K562 (cell line): ENCODE results near the gene PPT2. TPM values are rescaled to one million over a fixed set of nuclear protein-coding genes. Genes with fewer than 3 reads are reported as not detected.
A peak's percentile ranks its signal among the peaks of the same experiment; 100 is the strongest.

Experiments
- BRD9 ChIP-seq: fragments of 450-650 bp; IDR thresholded peaks from 2 replicates; pipeline ENCODE4 v1.6.1; 2018; ENCODE audit warnings: low read depth; ENCODE audit not compliant: partially characterized antibody
- CCAR2 ChIP-seq: fragments of 200-400 bp; formaldehyde crosslinking; IDR thresholded peaks from 2 replicates; pipeline ENCODE4 v1.6.1; 2017; ENCODE audit warnings: mild to moderate bottlenecking, low read depth, low read length
- CHD1 ChIP-seq: fragments of 200-600 bp; sonication (generic); IDR thresholded peaks from one replicate; pipeline ENCODE4 v1.6.1; 2012; ENCODE audit warnings: mild to moderate bottlenecking, moderate library complexity, low read length, inconsistent platforms
- CXXC5 ChIP-seq: fragments of 250-450 bp; sonication (Bioruptor Pico); IDR thresholded peaks from 2 replicates; pipeline ENCODE4 v1.8.0; 2022; ENCODE audit warnings: inconsistent platforms, mild to moderate bottlenecking, moderate library complexity
- E2F3 ChIP-seq: fragments of 250-450 bp; sonication (Bioruptor Pico); IDR thresholded peaks from 2 replicates; pipeline ENCODE4 v1.4.0; 2020; ENCODE audit warnings: mild to moderate bottlenecking
- FUS ChIP-seq: fragments of 200-400 bp; formaldehyde crosslinking; optimal IDR thresholded peaks from 2 replicates; pipeline ENCODE3; 2017; ENCODE audit warnings: low read depth, low read length
- HDAC1 ChIP-seq, 2 experiments: fragments of 450-650 bp; IDR thresholded peaks; 2 replicates each; pipeline ENCODE4 v1.6.1; 2016 to 2017; ENCODE audit warnings: inconsistent platforms in 1 of 2, mild to moderate bottlenecking in 1 of 2, moderate library complexity in 1 of 2
- KDM5B ChIP-seq: fragments of 200-600 bp; sonication (generic); IDR thresholded peaks from 2 replicates; pipeline ENCODE4 v1.6.1; 2012; ENCODE audit warnings: low read depth, mild to moderate bottlenecking, moderate library complexity, low read length, control low read depth, inconsistent platforms; ENCODE audit not compliant: insufficient replicate concordance
- NCOA6 ChIP-seq: fragments of 450-650 bp; IDR thresholded peaks from 2 replicates; pipeline ENCODE4 v1.6.1; 2017; ENCODE audit warnings: mild to moderate bottlenecking
- PHF20 ChIP-seq: fragments of 450-650 bp; IDR thresholded peaks from 2 replicates; pipeline ENCODE4 v1.6.1; 2018; ENCODE audit not compliant: partially characterized antibody
- SMARCA4 ChIP-seq: fragments of 450-650 bp; IDR thresholded peaks from 2 replicates; pipeline ENCODE4 v1.6.1; 2016
- SOX6 ChIP-seq: fragments of 450-650 bp; IDR thresholded peaks from 2 replicates; pipeline ENCODE4 v1.6.1; 2014; ENCODE audit warnings: mild to moderate bottlenecking
- ZNF165 ChIP-seq: fragments of 250-450 bp; sonication (Bioruptor Pico); IDR thresholded peaks from 2 replicates; pipeline ENCODE4 v1.4.0; 2020; ENCODE audit warnings: borderline replicate concordance
- ZNF436 ChIP-seq: fragments of 250-450, 450-650 bp; sonication (Bioruptor Pico); formaldehyde crosslinking; IDR thresholded peaks from 2 replicates; pipeline ENCODE4 v1.7.0; 2020; ENCODE audit warnings: mild to moderate bottlenecking
- polyA plus RNA-seq, 8 experiments: library from polyadenylated mRNA; depleted of rRNA in 4 of 8; stranded (reverse) in 5 of 8; unstranded in 3 of 8; fragments of >200 nt; fragmentation: Nextera tagmentation in 2 of 8; fragmentation: Illumina TruSeq in 1 of 8; extraction: Ambion mirVana in 2 of 8; extraction: Trizol in 1 of 8; gene quantifications; 2 replicates each; pipeline versions ENCODE4 v1.2.1 to v1.2.3, GENCODE V29; 2011 to 2014; ENCODE audit warnings: inconsistent platforms in 1 of 8, missing spikeins in 1 of 8
- total RNA-seq, 7 experiments: library from RNA; depleted of rRNA in 6 of 7; stranded (reverse); fragments of >200 nt in 6 of 7; fragmentation: Illumina TruSeq in 2 of 7; extraction: Trizol in 2 of 7; gene quantifications; 2 replicates each; pipeline versions ENCODE4 v1.2.1 to v1.2.3, GENCODE V29; 2011 to 2021; ENCODE audit warnings: low replicate concordance in 1 of 7
- TF ChIP-seq, protein P1 (sequence below): fragments of 450-650 bp; IDR thresholded peaks from 2 replicates; pipeline ENCODE4 v1.6.1; 2016; ENCODE audit warnings: low read depth

PPT2 gene
- total and polyA plus RNA-seq, 9 of the 15 experiments (the other 6 are each of a cell fraction or from before 2014, with no cell fraction given), result 27.4 to 98.8 (median 69.9) TPM

DNA sequence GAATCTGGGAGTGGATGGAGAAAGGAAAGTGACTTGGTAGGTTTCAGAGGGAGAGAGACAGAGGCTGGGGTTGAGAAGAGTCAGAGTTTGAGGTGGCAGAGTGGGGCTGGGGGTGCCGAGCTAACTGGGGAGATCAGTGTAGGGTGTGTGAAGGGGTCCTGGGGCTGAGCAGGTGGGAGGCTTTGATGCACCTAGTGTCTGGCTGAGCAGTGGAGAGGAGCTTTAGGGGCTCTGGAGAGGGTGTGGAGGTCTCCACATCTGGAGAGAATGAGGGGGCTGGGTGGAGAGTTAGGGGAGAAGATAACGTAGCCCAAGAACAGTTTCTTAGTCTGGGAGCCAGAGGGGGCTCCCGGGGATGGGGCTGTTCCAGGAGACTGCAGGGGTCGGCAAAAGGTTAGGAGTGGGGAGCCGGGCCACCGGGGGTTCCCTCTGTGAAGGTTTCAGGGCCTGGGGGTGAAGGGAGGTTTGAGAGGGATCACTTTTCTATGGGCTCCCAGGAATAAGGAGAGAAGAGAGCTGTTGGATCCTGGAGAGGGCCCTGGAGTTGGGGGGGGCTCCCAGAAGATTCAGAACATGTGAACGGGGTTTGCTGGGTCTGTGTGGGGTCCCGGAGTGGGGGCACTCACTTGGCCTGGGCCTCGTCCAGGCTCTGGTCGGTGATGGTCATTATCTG, 35.3 kb downstream of the PPT2 start (continued):
- TF ChIP-seq, protein P1, sequence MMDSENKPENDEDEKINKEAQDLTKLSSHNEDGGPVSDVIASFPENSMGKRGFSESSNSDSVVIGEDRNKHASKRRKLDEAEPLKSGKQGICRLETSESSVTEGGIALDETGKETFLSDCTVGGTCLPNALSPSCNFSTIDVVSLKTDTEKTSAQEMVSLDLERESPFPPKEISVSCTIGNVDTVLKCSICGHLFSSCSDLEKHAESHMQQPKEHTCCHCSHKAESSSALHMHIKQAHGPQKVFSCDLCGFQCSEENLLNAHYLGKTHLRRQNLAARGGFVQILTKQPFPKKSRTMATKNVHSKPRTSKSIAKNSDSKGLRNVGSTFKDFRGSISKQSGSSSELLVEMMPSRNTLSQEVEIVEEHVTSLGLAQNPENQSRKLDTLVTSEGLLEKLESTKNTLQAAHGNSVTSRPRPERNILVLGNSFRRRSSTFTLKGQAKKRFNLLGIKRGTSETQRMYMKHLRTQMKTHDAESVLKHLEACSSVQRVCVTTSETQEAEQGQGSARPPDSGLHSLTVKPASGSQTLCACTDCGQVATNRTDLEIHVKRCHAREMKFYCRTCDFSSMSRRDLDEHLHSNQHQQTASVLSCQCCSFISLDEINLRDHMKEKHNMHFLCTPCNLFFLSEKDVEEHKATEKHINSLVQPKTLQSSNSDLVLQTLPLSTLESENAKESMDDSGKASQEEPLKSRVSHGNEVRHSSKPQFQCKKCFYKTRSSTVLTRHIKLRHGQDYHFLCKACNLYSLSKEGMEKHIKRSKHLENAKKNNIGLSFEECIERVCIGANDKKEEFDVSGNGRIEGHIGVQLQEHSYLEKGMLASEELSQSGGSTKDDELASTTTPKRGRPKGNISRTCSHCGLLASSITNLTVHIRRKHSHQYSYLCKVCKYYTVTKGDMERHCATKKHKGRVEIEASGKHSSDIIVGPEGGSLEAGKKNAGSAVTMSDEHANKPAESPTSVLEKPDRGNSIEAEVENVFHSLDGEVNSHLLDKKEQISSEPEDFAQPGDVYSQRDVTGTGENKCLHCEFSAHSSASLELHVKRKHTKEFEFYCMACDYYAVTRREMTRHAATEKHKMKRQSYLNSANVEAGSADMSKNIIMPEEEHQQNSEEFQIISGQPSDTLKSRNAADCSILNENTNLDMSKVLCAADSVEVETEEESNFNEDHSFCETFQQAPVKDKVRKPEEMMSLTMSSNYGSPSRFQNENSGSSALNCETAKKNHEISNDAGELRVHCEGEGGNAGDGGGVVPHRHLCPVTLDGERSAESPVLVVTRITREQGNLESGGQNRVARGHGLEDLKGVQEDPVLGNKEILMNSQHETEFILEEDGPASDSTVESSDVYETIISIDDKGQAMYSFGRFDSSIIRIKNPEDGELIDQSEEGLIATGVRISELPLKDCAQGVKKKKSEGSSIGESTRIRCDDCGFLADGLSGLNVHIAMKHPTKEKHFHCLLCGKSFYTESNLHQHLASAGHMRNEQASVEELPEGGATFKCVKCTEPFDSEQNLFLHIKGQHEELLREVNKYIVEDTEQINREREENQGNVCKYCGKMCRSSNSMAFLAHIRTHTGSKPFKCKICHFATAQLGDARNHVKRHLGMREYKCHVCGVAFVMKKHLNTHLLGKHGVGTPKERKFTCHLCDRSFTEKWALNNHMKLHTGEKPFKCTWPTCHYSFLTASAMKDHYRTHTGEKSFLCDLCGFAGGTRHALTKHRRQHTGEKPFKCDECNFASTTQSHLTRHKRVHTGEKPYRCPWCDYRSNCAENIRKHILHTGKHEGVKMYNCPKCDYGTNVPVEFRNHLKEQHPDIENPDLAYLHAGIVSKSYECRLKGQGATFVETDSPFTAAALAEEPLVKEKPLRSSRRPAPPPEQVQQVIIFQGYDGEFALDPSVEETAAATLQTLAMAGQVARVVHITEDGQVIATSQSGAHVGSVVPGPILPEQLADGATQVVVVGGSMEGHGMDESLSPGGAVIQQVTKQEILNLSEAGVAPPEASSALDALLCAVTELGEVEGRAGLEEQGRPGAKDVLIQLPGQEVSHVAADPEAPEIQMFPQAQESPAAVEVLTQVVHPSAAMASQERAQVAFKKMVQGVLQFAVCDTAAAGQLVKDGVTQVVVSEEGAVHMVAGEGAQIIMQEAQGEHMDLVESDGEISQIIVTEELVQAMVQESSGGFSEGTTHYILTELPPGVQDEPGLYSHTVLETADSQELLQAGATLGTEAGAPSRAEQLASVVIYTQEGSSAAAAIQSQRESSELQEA, result 0 out of 2 replicates have a peak, but pooled peaks have one; percentile 8
- TF ChIP-seq CCAR2 (0 out of 2 replicates have a peak, but pooled peaks have one; percentile 81), SMARCA4 (peak; percentile 9; the same call in 1 of the 2 replicates), ZNF436 (CRISPR knock-in tag) (no peak), CXXC5 (CRISPR knock-in tag) (0 out of 2 replicates have a peak, but pooled peaks have one; percentile 14), FUS (no peak), KDM5B (peak; percentile 32), BRD9 (no peak), NCOA6 (no peak), HDAC1 (IDR thresholded peaks at IDR 0.05) (peak in 1 of 2 experiments; percentile 35; a peak in 1 of 4 replicates), CHD1 (peak; percentile 36), PHF20 (peak; percentile 15), E2F3 (CRISPR knock-in tag) (no peak; the same call in 1 of the 2 replicates), SOX6 (no peak), ZNF165 (CRISPR knock-in tag) (no peak)
